ENCODE data around the gene ZYX. TPM values are rescaled to one million over a fixed set of nuclear protein-coding genes. Genes with fewer than 3 reads are reported as not detected.
A peak's percentile ranks its signal among the peaks of the same experiment; 100 is the strongest.

ZYX gene
- total RNA-seq, 1 experiment from 2014 or later = 179 TPM

- H3K27ac Mint-ChIP-seq = no peak overlapping the region
- H3K4me3 Mint-ChIP-seq = no peak overlapping the region
- CTCF ChIA-PET = interaction anchor here (0.5 kb wide), 2 partner anchors 19 to 53 kb away, joined by 3 to 5 read pairs; no protein-coding TSS in a partner anchor
- no peaks in the 10 kb centered on the region for H3K9me3 Mint-ChIP-seq
- no peaks in the 10 kb centered on the region for H3K27me3 Mint-ChIP-seq (ENCODE audit: low read depth)
- POLR2A ChIA-PET = interaction anchor here (0.5 to 0.9 kb wide), 3 partner anchors 20 to 1081 kb away, joined by 3 to 9 read pairs (median 4); no protein-coding TSS in a partner anchor
- DNase-seq (ENCODE audit: low spot score) (no peak), ATAC-seq (no peak)
- TF ChIP-seq STAT6 (CRISPR knock-in tag; conservative IDR thresholded peaks at IDR 0.05; ENCODE audit: low read depth) = no peak
- TF ChIP-seq ZBTB43 (CRISPR knock-in tag; IDR thresholded peaks at IDR 0.05) = no peak
- no peak for TF ChIP-seq ZNF512 (CRISPR knock-in tag; IDR thresholded peaks at IDR 0.05; ENCODE audit: borderline replicate concordance)
- TF ChIP-seq ZNF416 (CRISPR knock-in tag; IDR thresholded peaks at IDR 0.05) = 0 out of 2 replicates have a peak, but pooled peaks have one; percentile 47
- TF ChIP-seq ZNF396 (CRISPR knock-in tag; IDR thresholded peaks at IDR 0.05; ENCODE audit: borderline replicate concordance) = no peak
- peaks cover 29% of the 10 kb centered on the region for H3K36me3 Mint-ChIP-seq
- peaks cover 17% of the 10 kb centered on the region for H3K4me1 Mint-ChIP-seq
Measured at GRCh38 chr7:143385891-143386781, 5.0 kb downstream of the ZYX start.

- CTCF ChIA-PET = interaction anchor here (0.6 to 4.4 kb wide), 10 partner anchors 7 to 147 kb away, joined by 3 to 48 read pairs (median 7); partner anchors contain the start of genes EPHA1 and FAM131B
- H3K4me1 Mint-ChIP-seq = peaks cover 17% of the 10 kb centered on the region
- no peak overlapping the region for H3K4me3 Mint-ChIP-seq
- H3K36me3 Mint-ChIP-seq = peaks cover 37% of the 10 kb centered on the region
- DNase-seq (ENCODE audit: low spot score) (peak; percentile 44), ATAC-seq (peak; percentile 21)
- POLR2A ChIA-PET = interaction anchor here (0.5 to 7.2 kb wide), 5 partner anchors 16 to 30 kb away, joined by 3 to 62 read pairs (median 3); partner anchors contain the start of gene EPHA1
- TF ChIP-seq CTCF (IDR thresholded peaks at IDR 0.05) (0 out of 2 replicates have a peak, but pooled peaks have one; percentile 35), IRF2 (CRISPR knock-in tag; IDR thresholded peaks at IDR 0.05; ENCODE audit: borderline replicate concordance, low read depth) (no peak), ZNF263 (CRISPR knock-in tag; IDR thresholded peaks at IDR 0.05; ENCODE audit: low read depth) (no peak), ERG (CRISPR knock-in tag; IDR thresholded peaks at IDR 0.05) (0 out of 2 replicates have a peak, but pooled peaks have one; percentile 51), ATF3 (CRISPR knock-in tag; conservative IDR thresholded peaks at IDR 0.05) (no peak), AR (CRISPR knock-in tag; IDR thresholded peaks at IDR 0.05) (0 out of 2 replicates have a peak, but pooled peaks have one; percentile 1), PRRX2 (CRISPR knock-in tag; IDR thresholded peaks at IDR 0.05) (0 out of 2 replicates have a peak, but pooled peaks have one; percentile 42)
- no peaks in the 10 kb centered on the region for H3K9me3 Mint-ChIP-seq
- no peak overlapping the region for H3K27ac Mint-ChIP-seq
- no peaks in the 10 kb centered on the region for H3K27me3 Mint-ChIP-seq (ENCODE audit: low read depth)
Measured at GRCh38 chr7:143387156-143387975, 6.2 kb downstream of the ZYX start.

Data from WTC11 (cell line).